ENCODE measurements around the gene FRAS1. TPM values are rescaled to one million over a fixed set of nuclear protein-coding genes. Genes with fewer than 3 reads are reported as not detected.
A peak's percentile ranks its signal among the peaks of the same experiment; 100 is the strongest.

The FRAS1 gene
- total and polyA plus RNA-seq, 9 of the 15 experiments (the other 6 are each of a cell fraction or from before 2014, with no cell fraction given): under 0.01 to 0.11 (median 0.04) TPM; not detected in 2

- 0 out of 2 replicates have a peak, but pooled peaks have one; percentile 13 for TF ChIP-seq REST (IDR thresholded peaks at IDR 0.05; ENCODE audit: borderline replicate concordance)
- TF ChIP-seq REST (CRISPR knock-in tag; IDR thresholded peaks at IDR 0.05; ENCODE audit: low read depth): no peak
- no peak for TF ChIP-seq ZNF280B (CRISPR knock-in tag; IDR thresholded peaks at IDR 0.05)
- TF ChIP-seq RNF219 (CRISPR knock-in tag; IDR thresholded peaks at IDR 0.05): no peak
- no peak for TF ChIP-seq HNRNPH1 (optimal IDR thresholded peaks at IDR 0.05; ENCODE audit: low read depth, low read length)
- TF ChIP-seq PRDM10 (IDR thresholded peaks at IDR 0.05; ENCODE audit: partially characterized antibody): no peak
- no peak for TF ChIP-seq ZNF395 (CRISPR knock-in tag; IDR thresholded peaks at IDR 0.05)
These were observed 114.4 kb downstream of the FRAS1 start (continued) for GRCh38 chr4:78171482-78171881.
